Activated naive CD8-positive, alpha-beta T cell treated with anti-CD3 and anti-CD28 coated beads, Interleukin-2, amount 50 U/mL, for 24 hours (primary cell): ENCODE results near the gene CAMTA1.

Experiments
- ATAC-seq: fragments of 150-1000 bp; cut with Tn5 transposase; one replicate; pipeline ENCODE4 v1.10.0; 2021
- DNase-seq: peaks from one replicate; pipeline ENCODE4 v3.0.0; 2021
- H3K27ac Mint-ChIP-seq: one replicate; pipeline ENCODE4 v1.8.0; 2021; ENCODE audit warnings: mild to moderate bottlenecking, mixed read lengths
- H3K27me3 Mint-ChIP-seq: one replicate; pipeline ENCODE4 v1.8.0; 2021; ENCODE audit warnings: mixed read lengths
- H3K36me3 Mint-ChIP-seq: one replicate; pipeline ENCODE4 v1.8.0; 2021; ENCODE audit warnings: low read depth, mixed read lengths
- H3K4me1 Mint-ChIP-seq: one replicate; pipeline ENCODE4 v1.8.0; 2021; ENCODE audit warnings: mixed read lengths
- H3K4me3 Mint-ChIP-seq: one replicate; pipeline ENCODE4 v1.8.0; 2021; ENCODE audit warnings: mild to moderate bottlenecking, moderate library complexity, mixed read lengths
- H3K9me3 Mint-ChIP-seq: one replicate; pipeline ENCODE4 v1.8.0; 2021; ENCODE audit warnings: mixed read lengths

Gene CAMTA1

GRCh38 chr1:7292036-7292681, 506.9 kb downstream of the CAMTA1 start:
- DNase-seq = no peak
- Mint-ChIP-seq H3K27ac (no peak overlapping the region), H3K27me3 (peaks cover 10% of the 10 kb centered on the region), H3K4me3 (no peak overlapping the region), H3K36me3 (no peaks in the 10 kb centered on the region), H3K4me1 (no peaks in the 10 kb centered on the region), H3K9me3 (no peaks in the 10 kb centered on the region)
- ATAC-seq = no peak

GRCh38 chr1:7292714-7293419, 507.6 kb downstream of the CAMTA1 start:
- Mint-ChIP-seq H3K27me3 (peaks cover 10% of the 10 kb centered on the region), H3K27ac (no peak overlapping the region), H3K4me3 (no peak overlapping the region), H3K36me3 (no peaks in the 10 kb centered on the region), H3K4me1 (no peaks in the 10 kb centered on the region), H3K9me3 (no peaks in the 10 kb centered on the region)
- ATAC-seq (no peak), DNase-seq (no peak)

DNA sequence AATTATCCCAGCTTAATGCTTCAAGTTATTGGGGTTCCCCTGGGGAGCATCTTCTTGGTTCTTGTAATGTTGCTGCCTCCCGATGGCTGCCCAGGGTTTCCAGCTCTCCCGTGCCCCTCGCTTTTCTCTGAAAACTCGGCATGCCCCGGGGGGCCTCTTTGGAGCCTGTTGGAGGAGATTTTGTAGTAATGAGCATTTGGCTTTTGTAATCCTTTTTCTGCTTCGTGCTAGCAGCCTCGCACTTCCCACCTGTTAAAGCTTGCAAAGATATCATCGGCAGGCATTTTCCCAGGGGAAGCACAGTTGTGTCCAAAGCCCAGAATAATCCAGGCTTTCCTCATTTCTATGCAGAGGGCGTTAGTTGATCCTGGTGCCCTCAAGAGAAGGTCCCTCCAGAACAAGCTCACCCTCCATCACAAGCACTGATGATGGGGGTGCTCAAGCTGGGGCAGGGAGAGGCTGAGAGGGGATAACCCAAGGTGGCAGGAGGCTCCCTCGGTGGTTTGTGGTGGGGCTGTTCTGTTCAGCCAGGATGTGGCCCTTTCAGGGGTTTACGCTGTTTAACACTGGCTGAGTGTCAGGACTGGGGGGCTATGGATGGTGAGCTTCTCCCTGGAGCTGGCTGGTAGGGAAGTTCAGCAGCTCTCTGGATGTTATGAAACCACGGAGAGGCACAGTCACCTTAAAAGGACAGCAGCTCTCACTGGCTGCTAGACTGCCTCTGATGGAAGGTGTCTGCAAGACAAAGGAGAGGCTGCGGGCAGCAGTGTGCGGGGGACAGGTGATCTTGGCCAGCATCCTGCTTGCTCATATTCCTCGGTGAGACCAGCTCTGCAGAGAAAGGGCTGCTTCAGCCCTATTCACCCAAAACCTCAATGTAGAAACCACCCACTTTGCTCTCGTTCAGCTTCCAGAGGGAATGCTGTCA, 508.7 kb downstream of the CAMTA1 start:
- no peaks in the 10 kb centered on the region for H3K9me3 Mint-ChIP-seq
- DNase-seq (no peak), ATAC-seq (no peak)
- H3K4me1 Mint-ChIP-seq = no peaks in the 10 kb centered on the region
- H3K36me3 Mint-ChIP-seq = no peaks in the 10 kb centered on the region
- H3K27me3 Mint-ChIP-seq = peaks cover 10% of the 10 kb centered on the region
- H3K4me3 Mint-ChIP-seq = no peak overlapping the region
- no peak overlapping the region for H3K27ac Mint-ChIP-seq

- H3K9me3 Mint-ChIP-seq = no peaks in the 10 kb centered on the region
- H3K27ac Mint-ChIP-seq = no peak overlapping the region
- H3K4me3 Mint-ChIP-seq = no peak overlapping the region
- DNase-seq (no peak), ATAC-seq (no peak)
- H3K4me1 Mint-ChIP-seq = no peaks in the 10 kb centered on the region
- H3K27me3 Mint-ChIP-seq = peaks cover 13% of the 10 kb centered on the region
- H3K36me3 Mint-ChIP-seq = no peaks in the 10 kb centered on the region
Measured at GRCh38 chr1:7294636-7295035, 509.4 kb downstream of the CAMTA1 start.

DNA sequence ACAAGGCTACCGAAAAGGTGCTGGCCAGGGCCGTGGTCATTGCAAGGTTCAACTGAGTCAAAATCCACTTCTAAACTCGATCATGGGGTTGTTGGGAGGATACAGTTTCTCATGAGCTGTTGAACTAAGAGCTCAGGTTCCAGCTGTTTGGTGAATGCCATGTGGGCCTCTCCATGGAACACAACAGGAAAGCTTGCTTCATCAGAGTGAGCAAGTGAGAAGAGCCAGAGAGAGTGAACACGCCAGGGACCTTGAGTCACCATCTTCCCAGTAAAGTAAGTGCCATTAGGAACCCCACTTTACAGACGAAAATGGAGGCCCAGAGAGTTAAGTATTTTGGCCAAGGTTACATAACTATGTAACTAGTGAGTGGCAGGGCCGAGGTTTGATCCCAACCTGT, 510.7 kb downstream of the CAMTA1 start:
- no peaks in the 10 kb centered on the region for H3K36me3 Mint-ChIP-seq
- H3K27me3 Mint-ChIP-seq = peaks cover 15% of the 10 kb centered on the region
- DNase-seq (no peak), ATAC-seq (no peak)
- no peak overlapping the region for H3K4me3 Mint-ChIP-seq
- no peaks in the 10 kb centered on the region for H3K9me3 Mint-ChIP-seq
- no peak overlapping the region for H3K27ac Mint-ChIP-seq
- H3K4me1 Mint-ChIP-seq = no peaks in the 10 kb centered on the region

DNA sequence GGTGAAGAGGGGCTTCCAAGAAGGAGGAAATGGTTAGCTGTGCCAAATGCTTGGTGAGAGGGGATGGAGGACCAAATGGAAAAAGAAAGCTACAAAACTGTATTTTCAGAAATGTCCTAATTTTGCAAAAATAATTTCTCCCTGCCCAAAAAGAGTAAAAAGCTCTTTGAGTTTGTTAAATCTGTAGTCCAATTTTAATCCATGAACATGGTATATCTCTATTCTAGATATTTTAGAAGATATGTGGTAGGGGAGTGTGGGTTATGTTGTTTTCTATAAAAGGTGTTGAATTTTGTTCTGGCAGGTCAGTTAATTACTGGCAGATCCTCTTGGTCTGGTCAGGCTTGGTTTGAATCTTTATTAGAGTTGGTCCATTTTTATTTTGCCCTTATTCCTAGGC, 511.7 kb downstream of the CAMTA1 start:
- Mint-ChIP-seq H3K4me1 (no peaks in the 10 kb centered on the region), H3K27me3 (peaks cover 19% of the 10 kb centered on the region), H3K9me3 (no peaks in the 10 kb centered on the region), H3K4me3 (no peak overlapping the region), H3K27ac (no peak overlapping the region), H3K36me3 (no peaks in the 10 kb centered on the region)
- no peak for ATAC-seq
- no peak for DNase-seq

GRCh38 chr1:7298145-7298544, 512.9 kb downstream of the CAMTA1 start:
- Mint-ChIP-seq H3K27me3 (peaks cover 17% of the 10 kb centered on the region), H3K36me3 (no peaks in the 10 kb centered on the region), H3K4me1 (no peaks in the 10 kb centered on the region), H3K4me3 (no peak overlapping the region), H3K9me3 (no peaks in the 10 kb centered on the region), H3K27ac (no peak overlapping the region)
- ATAC-seq (no peak), DNase-seq (no peak)

DNA sequence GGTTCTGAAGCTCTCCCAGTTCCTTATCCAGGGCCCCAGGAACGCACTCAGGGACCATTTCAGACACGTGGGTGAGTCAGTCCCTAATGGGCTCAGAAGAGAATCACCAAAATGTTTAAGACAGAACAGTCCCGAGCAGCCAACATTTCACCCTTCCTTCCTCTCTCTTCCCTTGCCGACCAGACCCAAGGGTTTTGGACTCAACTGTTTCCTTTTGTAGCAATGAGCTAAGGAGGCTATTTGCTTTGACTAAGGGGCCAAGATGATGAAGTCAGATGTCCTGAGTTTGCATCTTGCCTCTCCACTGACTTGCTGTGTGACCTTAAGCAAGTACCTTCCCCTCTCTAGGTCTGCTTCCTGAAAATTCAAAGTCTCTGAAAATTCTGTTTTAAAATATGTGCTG, 513.5 kb downstream of the CAMTA1 start:
- no peak for ATAC-seq
- DNase-seq = no peak
- Mint-ChIP-seq H3K27me3 (peaks cover 15% of the 10 kb centered on the region), H3K4me3 (no peak overlapping the region), H3K36me3 (no peaks in the 10 kb centered on the region), H3K27ac (no peak overlapping the region), H3K9me3 (no peaks in the 10 kb centered on the region), H3K4me1 (no peaks in the 10 kb centered on the region)

DNA sequence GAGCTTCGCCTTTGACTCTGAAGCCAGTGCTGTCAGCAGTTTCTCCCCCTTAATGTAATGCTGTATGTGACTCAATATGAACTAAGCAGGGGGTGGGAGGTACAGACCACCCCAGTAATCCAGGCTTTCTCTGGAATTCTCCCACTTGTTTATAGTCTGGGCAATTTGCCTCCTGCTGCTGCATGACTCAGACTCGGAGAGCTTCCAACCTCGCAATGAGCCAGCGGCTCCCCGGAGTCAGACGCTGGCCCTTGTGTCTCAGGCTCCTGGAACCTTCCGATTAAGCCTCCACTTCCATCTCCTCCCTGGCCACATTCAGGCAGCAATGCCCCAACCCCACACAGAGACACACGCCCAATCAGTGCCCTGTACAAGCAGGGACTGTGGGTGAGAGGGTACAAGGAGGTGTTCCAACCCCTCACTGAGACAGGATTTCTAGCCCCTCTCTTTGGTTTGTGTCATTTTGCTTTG, 514.1 kb downstream of the CAMTA1 start:
- H3K9me3 Mint-ChIP-seq = no peaks in the 10 kb centered on the region
- H3K4me3 Mint-ChIP-seq = no peak overlapping the region
- no peaks in the 10 kb centered on the region for H3K36me3 Mint-ChIP-seq
- H3K4me1 Mint-ChIP-seq = no peaks in the 10 kb centered on the region
- no peak overlapping the region for H3K27ac Mint-ChIP-seq
- ATAC-seq (no peak), DNase-seq (no peak)
- H3K27me3 Mint-ChIP-seq = peaks cover 15% of the 10 kb centered on the region

GRCh38 chr1:7299994-7300393, 514.7 kb downstream of the CAMTA1 start:
- Mint-ChIP-seq H3K4me1 (no peaks in the 10 kb centered on the region), H3K27ac (no peak overlapping the region), H3K9me3 (no peaks in the 10 kb centered on the region), H3K36me3 (no peaks in the 10 kb centered on the region), H3K4me3 (no peak overlapping the region), H3K27me3 (peaks cover 15% of the 10 kb centered on the region)
- DNase-seq = no peak
- ATAC-seq = no peak

DNA sequence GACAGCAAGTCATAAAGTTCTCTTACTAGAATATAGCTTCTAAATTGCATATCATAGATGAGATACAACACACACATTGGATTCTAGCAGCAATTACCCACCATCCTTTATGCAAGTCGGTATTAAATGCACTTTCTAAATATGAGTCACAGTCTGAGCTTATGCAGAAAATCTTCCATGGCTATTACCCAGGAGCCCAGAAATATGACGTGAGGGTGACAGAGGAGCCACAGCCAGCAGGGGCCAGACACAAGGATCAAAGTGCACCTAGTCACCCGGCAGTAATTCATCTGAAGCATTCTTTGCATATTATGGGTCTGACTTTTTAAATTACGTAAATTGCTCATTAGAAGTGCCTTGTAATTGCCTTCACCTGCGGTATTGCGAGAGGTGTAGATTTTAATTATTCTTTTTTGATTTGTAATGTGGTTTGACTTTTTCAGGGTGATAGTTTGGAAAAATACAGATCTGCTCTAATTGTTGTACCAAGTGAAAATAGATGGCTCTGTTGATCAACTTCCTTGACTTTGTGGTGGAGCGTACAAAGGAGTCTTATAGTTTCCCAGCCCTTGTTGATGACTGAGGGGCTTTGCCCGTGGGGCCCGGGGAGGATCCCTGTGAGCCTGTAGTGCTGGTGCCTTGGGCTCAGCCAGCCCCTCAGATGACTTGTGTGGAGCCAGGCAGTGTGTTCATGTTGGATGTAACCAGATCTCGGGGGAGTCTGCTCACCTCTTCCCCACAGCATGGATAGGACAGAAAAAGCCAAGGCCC, 515.8 kb downstream of the CAMTA1 start:
- Mint-ChIP-seq H3K4me3 (no peak overlapping the region), H3K4me1 (no peaks in the 10 kb centered on the region), H3K9me3 (peaks cover 5% of the 10 kb centered on the region), H3K27me3 (peaks cover 19% of the 10 kb centered on the region), H3K36me3 (no peaks in the 10 kb centered on the region), H3K27ac (no peak overlapping the region)
- no peak for ATAC-seq
- DNase-seq = no peak

- H3K36me3 Mint-ChIP-seq = no peaks in the 10 kb centered on the region
- ATAC-seq = no peak
- no peak for DNase-seq
- H3K27ac Mint-ChIP-seq = no peak overlapping the region
- peaks cover 15% of the 10 kb centered on the region for H3K27me3 Mint-ChIP-seq
- no peaks in the 10 kb centered on the region for H3K4me1 Mint-ChIP-seq
- H3K4me3 Mint-ChIP-seq = no peak overlapping the region
- peaks cover 9% of the 10 kb centered on the region for H3K9me3 Mint-ChIP-seq
Measured at GRCh38 chr1:7301664-7301981, 516.4 kb downstream of the CAMTA1 start.

- H3K4me1 Mint-ChIP-seq = no peaks in the 10 kb centered on the region
- no peak overlapping the region for H3K4me3 Mint-ChIP-seq
- no peaks in the 10 kb centered on the region for H3K36me3 Mint-ChIP-seq
- peaks cover 10% of the 10 kb centered on the region for H3K9me3 Mint-ChIP-seq
- no peak for ATAC-seq
- H3K27ac Mint-ChIP-seq = no peak overlapping the region
- no peak for DNase-seq
- H3K27me3 Mint-ChIP-seq = peaks cover 15% of the 10 kb centered on the region
Measured at GRCh38 chr1:7302126-7302525, 516.9 kb downstream of the CAMTA1 start.

DNA sequence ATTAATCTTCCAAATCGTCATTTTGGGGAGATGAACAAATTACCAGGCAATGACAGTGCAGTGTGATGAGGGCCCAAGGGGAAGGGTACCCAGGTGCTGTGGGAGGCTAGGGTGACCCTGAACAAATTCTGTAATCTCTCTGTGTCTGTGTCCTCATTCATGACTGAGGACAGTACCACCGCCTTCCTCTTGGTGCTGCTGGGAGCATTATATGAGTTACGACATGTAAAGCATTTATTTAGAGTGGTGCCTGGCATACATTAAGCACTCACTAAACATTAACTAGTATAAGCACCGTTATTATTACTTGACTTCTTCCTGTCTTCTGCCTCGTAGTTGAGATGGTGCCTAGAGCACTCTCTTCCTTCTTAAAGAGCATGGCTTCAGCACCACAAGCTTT, 517.6 kb downstream of the CAMTA1 start:
- no peaks in the 10 kb centered on the region for H3K4me1 Mint-ChIP-seq
- ATAC-seq (no peak), DNase-seq (no peak)
- H3K27ac Mint-ChIP-seq = no peak overlapping the region
- H3K4me3 Mint-ChIP-seq = no peak overlapping the region
- H3K9me3 Mint-ChIP-seq = peaks cover 17% of the 10 kb centered on the region
- no peaks in the 10 kb centered on the region for H3K36me3 Mint-ChIP-seq
- H3K27me3 Mint-ChIP-seq = peaks cover 18% of the 10 kb centered on the region
